Ascending aorta (tissue), 2 donors: Measurements from ENCODE around the gene TOGARAM2. TPM values are rescaled to one million over a fixed set of nuclear protein-coding genes. Genes with fewer than 3 reads are reported as not detected.

Source experiments
- DNase-seq, 2 donors: peaks; one replicate each; pipeline ENCODE4 v3.0.0-alpha.2; 2019; ENCODE audit warnings: low spot score in 2 of 2
- H3K27ac ChIP-seq, 2 donors: fragments of 200-600 bp; sonication (generic); one replicate each; pipeline ENCODE4 v1.5.1; 2016 to 2017; ENCODE audit warnings: mild to moderate bottlenecking in 1 of 2
- H3K27me3 ChIP-seq: fragments of 200-600 bp; sonication (generic); one replicate; pipeline ENCODE4 v1.5.1; 2017
- H3K36me3 ChIP-seq, 2 donors: fragments of 200-600 bp; sonication (generic); one replicate each; pipeline ENCODE4 v1.5.1; 2016
- H3K4me1 ChIP-seq, 2 donors: fragments of 200-600 bp; sonication (generic); one replicate each; pipeline ENCODE4 v1.5.1; 2016 to 2017; ENCODE audit warnings: mild to moderate bottlenecking in 1 of 2
- H3K4me3 ChIP-seq, 2 donors: fragments of 200-600 bp; sonication (generic); one replicate each; pipeline ENCODE4 v1.5.1; 2016 to 2017; ENCODE audit warnings: mild to moderate bottlenecking in 1 of 2
- H3K9me3 ChIP-seq, 2 donors: fragments of 200-600 bp; sonication (generic); one replicate each; pipeline ENCODE4 v1.5.1; 2016
- CTCF ChIP-seq, 3 experiments: fragments of 200-600 bp in 2 of 3; fragments of 450-650 bp in 1 of 3; sonication (generic) in 2 of 3; IDR thresholded peaks; one replicate each; pipeline ENCODE4 v1.5.1; 2016 to 2019; ENCODE audit warnings: antibody characterized with exemption in 3 of 3, mild to moderate bottlenecking in 1 of 3, moderate library complexity in 1 of 3
- intact Hi-C: fragments of 100-400 bp; cut with DNase I; formaldehyde crosslinking; loops from one replicate; pipeline ENCODE4 v1.15.1; 2023
- total RNA-seq: library from RNA; depleted of rRNA; stranded (reverse); fragments of >200 nt; gene quantifications from one replicate; pipeline ENCODE4 v1.1.0, GENCODE V29; 2016

Gene TOGARAM2
- total RNA-seq, 1 donor from 2014 or later = not detected

GRCh38 chr2:29072251-29072650 lies 91.2 kb downstream of the TOGARAM2 start:
- DNase-seq = no peak
- Histone ChIP-seq H3K4me1 (no peaks in the 10 kb centered on the region), H3K27me3 (no peaks in the 10 kb centered on the region), H3K36me3 (no peaks in the 10 kb centered on the region), H3K27ac (no peak overlapping the region), H3K4me3 (no peak overlapping the region), H3K9me3 (no peaks in the 10 kb centered on the region)
- no peak for TF ChIP-seq CTCF (IDR thresholded peaks at IDR 0.05)
- intact Hi-C loops = no loop called here

GRCh38 chr2:29072971-29073725 lies 92.0 kb downstream of the TOGARAM2 start:
- Histone ChIP-seq H3K4me1 (no peaks in the 10 kb centered on the region), H3K27ac (no peak overlapping the region), H3K4me3 (no peak overlapping the region), H3K36me3 (no peaks in the 10 kb centered on the region), H3K27me3 (no peaks in the 10 kb centered on the region), H3K9me3 (no peaks in the 10 kb centered on the region)
- no peak for TF ChIP-seq CTCF (IDR thresholded peaks at IDR 0.05)
- no peak for DNase-seq
- intact Hi-C loops = no loop called here

GRCh38 chr2:29073933-29074332 lies 92.8 kb downstream of the TOGARAM2 start:
- intact Hi-C loops = no loop called here
- Histone ChIP-seq H3K9me3 (no peaks in the 10 kb centered on the region), H3K27ac (no peak overlapping the region), H3K4me1 (no peaks in the 10 kb centered on the region), H3K27me3 (no peaks in the 10 kb centered on the region), H3K4me3 (no peak overlapping the region), H3K36me3 (no peaks in the 10 kb centered on the region)
- no peak for TF ChIP-seq CTCF (IDR thresholded peaks at IDR 0.05)
- no peak for DNase-seq

- Histone ChIP-seq H3K4me3 (no peak within 1 kb of the TSS), H3K27me3 (no peaks in the 10 kb centered on the region), H3K27ac (no peak within 1 kb of the TSS), H3K4me1 (no peaks in the 10 kb centered on the region), H3K36me3 (no peaks in the 10 kb centered on the region), H3K9me3 (peaks cover 0 to 1% of the 10 kb centered on the region in 2 donors)
- no peak for TF ChIP-seq CTCF (IDR thresholded peaks at IDR 0.05)
- no peak for DNase-seq
- intact Hi-C loops = no loop called here
These were observed 93.3 kb downstream of the TOGARAM2 start, which contains the start of gene PCARE for GRCh38 chr2:29074411-29074810. PCARE (minus strand) TSS chr2:29074523; CDS start chr2:29074261, 262 bp downstream.

GRCh38 chr2:29075894-29076705 lies 95.0 kb downstream of the TOGARAM2 start:
- DNase-seq = no peak
- Histone ChIP-seq H3K27ac (no peak overlapping the region), H3K4me1 (no peaks in the 10 kb centered on the region), H3K27me3 (no peaks in the 10 kb centered on the region), H3K4me3 (no peak overlapping the region), H3K36me3 (no peaks in the 10 kb centered on the region), H3K9me3 (peaks cover 6 to 9% of the 10 kb centered on the region in 2 donors)
- TF ChIP-seq CTCF (IDR thresholded peaks at IDR 0.05) = no peak
- intact Hi-C loops = no loop called here
